HG03097 (cell line): ENCODE results near the gene NPAS2.

Source experiments
- ATAC-seq: cut with Tn5 transposase; IDR thresholded peaks from one replicate; pipeline ENCODE4 v1.9.1; 2021; ENCODE audit not compliant: unreplicated experiment, low FRiP score

The NPAS2 gene

GRCh38 chr2:101036562-101036961 lies 216.6 kb downstream of the NPAS2 start:
- ATAC-seq = no peak

GRCh38 chr2:101037161-101037755 lies 217.3 kb downstream of the NPAS2 start:
- no peak for ATAC-seq

- ATAC-seq = no peak
Measured at GRCh38 chr2:101038455-101039255, 218.7 kb downstream of the NPAS2 start.

GRCh38 chr2:101040072-101040471 lies 220.1 kb downstream of the NPAS2 start:
- ATAC-seq = no peak

- no peak for ATAC-seq
Measured at GRCh38 chr2:101040761-101041160, 220.8 kb downstream of the NPAS2 start.

GRCh38 chr2:101041413-101041812 lies 221.5 kb downstream of the NPAS2 start:
- ATAC-seq = no peak

GRCh38 chr2:101045330-101045729 lies 225.4 kb downstream of the NPAS2 start:
- no peak for ATAC-seq
